GM19239 (cell line): ENCODE results near the gene RTP5.
"Not testable (repeated sequence)": the region's sequence is repeated elsewhere in the genome, so short reads cannot be mapped to it uniquely, and the experiment has no call there.

ENCODE experiments used
- DNase-seq: peaks from one replicate; pipeline ENCODE4 v3.0.0; 2011; ENCODE audit warnings: low spot score; ENCODE audit not compliant: insufficient read length
- FAIRE-seq: peaks from 2 replicates; lab custom pipeline; 2011; peaks lifted over from hg19 to GRCh38; lab: Jason Lieb, UNC

The RTP5 gene

DNA sequence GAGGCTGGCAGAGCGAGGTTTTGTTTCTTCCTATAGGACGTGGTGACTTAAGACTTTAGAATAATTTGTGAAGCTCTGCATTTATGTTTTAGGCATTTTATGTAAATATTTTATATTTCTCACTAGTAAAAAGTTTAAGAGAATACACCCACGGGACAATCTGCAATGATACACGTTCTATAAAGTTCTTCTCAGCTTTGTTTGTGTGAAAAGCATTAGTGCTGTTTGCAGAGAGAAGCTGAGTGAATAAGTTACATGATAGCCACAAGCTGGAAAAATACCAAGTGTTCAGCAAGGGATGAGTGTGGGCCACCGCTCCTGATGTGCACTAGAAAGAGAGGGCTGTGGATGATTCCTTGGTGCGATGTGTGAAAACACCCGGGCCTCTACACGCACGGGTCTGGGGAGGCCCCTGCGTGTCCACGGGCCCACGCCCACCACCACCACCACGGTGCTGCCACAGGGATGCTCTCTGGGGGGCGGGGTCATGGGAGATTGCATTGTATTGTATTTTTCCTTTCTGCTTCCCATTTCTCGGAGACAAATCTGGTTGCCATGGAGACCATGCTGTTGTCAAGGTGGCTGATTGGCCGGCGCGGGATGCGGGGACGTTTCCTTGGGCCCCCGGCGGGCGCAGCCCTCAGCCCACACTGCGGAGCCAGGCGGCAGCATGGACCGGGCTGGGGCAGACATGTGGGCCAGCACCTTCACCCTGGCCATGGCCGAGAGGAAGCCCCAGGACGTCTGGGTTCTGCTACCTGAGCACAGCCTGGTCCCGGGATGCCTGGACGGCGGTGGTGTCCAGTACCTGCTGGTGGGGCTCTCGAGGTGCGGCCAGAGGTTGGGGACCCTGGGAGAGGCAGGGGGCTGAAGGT lies at the start of gene RTP5:
RTP5 (plus strand) TSS at position 643 of the 875 bp plus-strand sequence; CDS start at position 671, 28 bp downstream.
- FAIRE-seq (no peak), DNase-seq (no peak)

- DNase-seq, FAIRE-seq: not testable (repeated sequence)
Measured at GRCh38 chr2:241819947-241820624, 49.4 kb upstream of the RTP5 start.

DNA sequence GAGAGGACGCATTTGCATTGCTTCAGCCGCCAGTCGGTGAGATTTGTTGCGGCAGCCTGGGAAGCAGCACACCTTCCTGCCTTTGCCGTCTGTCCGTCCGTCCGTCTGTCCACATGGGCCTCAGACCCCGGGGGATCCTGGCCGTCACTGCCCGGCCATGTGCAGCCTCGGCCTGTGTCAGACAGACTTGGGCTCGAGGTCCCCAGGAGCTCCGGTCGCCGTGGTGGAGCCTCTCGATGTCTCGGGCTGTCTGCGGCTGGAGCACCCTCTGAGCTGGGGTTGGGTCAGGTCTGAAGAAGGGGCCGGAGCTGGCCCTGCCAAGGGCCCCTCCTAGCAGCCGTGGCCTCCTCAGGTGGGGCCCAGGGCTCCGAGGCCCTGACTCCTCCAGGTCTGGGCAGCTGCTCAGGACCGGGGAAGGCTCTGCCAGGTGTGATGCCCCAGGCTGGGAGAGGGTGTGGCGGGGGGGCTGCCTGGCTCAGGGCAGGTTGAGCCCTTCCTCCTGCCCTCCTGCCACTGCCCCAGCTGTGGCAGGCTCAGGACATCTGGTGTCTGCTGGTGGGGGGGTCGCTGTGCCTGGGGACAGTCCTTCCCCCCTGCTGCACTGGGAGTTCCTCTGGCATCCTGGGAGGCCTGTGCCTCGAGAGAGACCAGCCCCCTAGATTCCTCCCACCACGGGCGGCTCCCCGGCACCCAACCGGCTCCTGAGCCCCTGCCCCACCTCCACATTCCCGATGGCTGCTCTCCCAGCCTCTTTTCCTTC lies 48.7 kb upstream of the RTP5 start:
- no peak for FAIRE-seq

GRCh38 chr2:241821460-241822263 lies 47.9 kb upstream of the RTP5 start:
- DNase-seq = no peak
- no peak for FAIRE-seq

More for the DNA sequence above, 48.7 kb upstream of the RTP5 start:
- no peak for DNase-seq

DNA sequence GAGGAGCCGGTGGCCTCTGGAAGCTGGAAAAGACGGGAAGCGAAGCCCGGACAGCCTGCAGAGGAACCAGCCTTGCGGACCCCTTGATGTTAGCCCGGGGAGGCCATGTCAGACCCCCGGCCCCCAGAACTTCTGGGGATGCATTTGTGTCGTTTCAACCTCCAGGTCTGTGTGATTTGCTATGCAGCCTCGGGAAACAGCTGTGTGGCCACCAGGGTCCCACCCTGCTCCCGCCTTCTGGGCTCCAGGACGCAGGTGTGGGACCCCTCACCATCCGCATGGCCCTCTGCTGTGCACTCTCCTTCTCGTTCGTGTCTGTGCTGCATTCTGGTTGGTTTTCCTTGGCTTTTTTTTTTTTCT lies 47.3 kb upstream of the RTP5 start:
- no peak for DNase-seq
- no peak for FAIRE-seq

DNA sequence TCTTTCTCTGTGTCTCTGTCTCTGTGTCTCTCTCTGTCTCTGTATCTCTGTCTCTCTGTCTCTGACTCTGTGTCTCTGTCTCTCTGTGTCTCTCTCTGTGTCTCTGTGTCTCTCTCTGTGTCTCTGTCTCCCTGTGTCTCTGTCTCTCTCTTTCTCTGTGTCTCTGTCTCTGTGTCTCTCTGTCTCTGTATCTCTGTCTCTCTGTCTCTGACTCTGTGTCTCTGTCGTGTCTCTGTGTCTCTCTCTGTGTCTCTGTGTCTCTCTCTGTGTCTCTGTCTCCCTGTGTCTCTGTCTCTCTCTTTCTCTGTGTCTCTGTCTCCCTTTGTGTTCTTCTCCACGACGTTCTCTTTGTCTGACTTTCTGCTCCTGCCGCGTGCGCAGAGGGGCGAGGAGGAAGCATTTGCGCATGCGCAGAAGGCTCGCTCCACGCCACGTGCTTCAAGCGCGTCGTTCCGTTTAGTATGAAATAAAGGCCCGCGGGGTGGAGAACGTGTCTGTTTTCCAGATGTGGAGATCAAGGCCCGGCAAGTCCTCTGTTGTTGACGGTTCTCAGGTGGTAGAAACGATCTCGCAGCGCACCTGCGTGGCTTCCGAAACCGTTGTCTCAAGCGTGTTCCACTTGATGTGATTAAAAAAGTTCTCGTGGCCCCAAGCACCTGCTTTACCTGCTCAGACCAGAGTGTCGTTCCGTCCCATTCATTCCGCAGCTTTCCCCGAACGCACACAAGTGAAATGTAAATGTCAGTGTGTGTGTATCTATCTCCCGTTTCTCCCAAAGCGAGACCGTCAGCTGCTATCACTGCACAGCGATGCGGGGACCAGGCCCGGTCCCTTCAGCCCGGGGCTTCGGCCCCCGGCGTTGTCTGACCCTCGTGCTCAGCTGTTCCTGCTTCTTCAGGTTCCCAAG lies 45.7 kb upstream of the RTP5 start:
- not testable (repeated sequence) for DNase-seq

DNA sequence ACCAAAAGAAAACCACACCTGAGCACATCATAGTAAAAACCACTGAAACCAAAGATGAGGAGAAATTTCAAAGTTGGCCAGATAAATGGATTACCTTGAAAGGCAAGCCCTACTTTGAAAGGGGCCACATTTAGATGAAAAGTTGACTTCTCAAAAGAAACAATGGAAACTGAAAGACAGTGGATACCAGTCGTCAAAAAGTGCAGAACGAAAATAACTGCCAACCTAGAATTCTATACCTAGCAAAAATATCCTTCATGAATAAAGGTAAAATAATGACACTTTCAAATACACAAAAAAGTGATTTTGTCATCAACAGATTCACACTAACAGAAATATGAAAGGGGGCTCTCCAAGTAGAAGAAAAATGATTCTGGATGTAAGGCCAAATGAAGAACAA lies 42.1 kb upstream of the RTP5 start:
- no peak for DNase-seq
- no peak for FAIRE-seq

More for the DNA sequence above, 45.7 kb upstream of the RTP5 start:
- not testable (repeated sequence) for FAIRE-seq

DNA sequence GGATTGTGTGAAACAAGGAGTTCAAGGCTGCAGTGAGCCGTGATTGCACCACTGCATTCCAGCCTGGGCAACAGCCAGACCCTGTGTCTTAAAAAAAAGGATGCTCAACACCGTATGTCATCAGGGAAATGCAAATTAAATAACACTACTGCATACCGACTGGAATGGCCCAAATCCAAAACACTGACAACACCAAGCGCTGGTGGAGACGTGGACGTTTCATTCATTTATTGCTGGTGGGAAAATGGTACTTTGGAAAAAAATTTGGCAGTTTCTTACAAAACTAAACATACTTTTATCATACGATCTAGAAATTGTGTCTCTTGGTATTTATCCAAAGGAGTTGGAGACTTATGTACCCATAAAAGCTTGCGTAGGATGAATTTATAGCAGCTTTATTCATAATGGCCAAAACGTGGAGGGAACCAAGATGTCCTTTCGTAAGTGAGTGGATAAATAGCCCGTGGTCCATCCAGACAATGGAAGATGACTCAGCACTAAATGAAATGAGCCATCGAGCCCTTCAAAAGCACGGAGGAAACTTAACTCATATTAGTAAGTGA lies 36.3 kb upstream of the RTP5 start:
- FAIRE-seq (no peak), DNase-seq (no peak)

DNA sequence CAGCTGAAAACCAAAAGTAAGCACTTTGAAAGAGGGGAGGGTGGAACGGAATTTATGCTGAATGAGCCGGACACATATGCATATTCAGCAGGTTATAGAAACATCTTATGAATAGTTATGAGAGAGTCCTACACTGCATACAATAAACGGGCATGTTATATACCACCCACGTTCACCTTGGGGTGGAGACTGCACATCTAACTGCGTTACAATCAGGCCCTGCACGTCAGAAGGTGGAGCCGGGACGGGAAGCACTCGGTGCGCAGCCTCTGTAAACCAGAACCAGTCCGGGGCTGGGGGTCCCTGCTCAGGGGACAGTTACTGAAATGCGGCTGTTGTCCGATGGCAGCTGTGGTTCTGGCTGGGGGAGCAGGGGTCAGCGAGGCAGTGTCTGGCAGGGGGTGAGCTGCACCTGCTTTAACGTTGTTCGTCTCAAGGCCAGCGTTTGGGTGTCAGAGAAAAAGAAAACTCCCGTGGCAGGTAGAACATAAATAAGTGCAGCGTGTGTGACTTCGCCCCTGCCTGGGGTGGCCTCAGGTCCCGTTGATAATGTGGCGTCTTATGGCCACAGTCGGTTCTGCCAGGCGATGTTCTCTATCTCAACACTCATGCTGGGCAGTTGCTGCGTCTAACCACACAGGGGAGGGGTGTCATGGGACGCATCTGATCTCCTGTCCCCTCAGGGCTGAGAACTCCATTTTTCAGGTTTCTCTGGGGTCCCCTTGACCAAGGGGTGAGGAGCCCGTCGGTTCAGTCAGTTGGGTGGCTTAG lies 35.6 kb upstream of the RTP5 start:
- not testable (repeated sequence) for FAIRE-seq, DNase-seq

DNA sequence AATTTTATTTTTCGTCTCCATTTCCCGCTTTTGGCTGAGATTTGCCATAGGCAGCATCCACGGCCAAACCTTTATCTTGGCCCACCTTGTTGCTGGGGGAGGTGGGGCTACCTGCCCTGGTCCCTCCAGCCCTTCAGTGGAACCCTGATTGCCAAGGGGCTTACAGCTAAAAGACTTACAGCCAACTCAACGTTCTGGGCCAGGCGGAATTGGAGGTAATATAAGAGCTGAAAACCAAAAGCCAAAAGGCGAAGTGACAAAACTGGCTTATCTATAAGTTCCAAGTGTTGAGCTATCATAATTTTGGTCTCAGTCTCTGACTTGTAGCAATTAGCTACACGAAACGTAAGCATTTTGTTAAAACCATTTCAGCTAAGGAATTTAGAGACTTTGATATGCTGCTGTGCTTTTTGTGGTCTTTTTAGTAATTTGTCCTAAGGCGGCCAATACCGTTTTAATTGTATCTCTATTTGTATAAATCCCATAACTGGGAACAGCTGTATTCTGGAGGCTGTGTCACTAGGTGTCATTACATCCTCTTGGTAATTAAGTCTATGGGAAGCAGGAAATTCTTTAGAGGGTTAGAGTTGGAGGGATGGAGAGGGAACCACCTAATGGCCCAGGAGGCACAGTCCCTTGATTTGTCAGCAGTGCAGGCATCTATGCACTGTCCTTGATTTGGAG lies 34.9 kb upstream of the RTP5 start:
- DNase-seq (no peak), FAIRE-seq (no peak)

DNA sequence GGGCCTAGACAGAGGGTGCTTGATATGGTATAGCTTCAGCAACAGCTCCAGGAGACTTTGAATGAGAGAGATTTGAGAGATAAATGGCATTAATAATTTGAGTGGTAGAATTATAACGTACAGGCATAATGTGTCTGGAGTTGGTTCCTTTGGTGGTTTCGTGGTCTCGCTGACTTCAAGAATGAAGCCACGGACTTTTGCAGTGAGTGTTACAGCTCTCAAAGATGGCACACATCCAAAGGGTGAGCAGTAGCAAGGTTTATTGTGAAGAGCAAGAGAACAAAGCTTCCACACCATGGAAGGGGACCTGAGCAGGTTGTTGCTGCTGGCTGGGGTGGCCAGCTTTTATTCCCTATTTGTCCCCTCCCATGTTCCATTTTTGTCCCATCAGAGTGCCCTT lies 33.9 kb upstream of the RTP5 start:
- DNase-seq (no peak), FAIRE-seq (no peak)

DNA sequence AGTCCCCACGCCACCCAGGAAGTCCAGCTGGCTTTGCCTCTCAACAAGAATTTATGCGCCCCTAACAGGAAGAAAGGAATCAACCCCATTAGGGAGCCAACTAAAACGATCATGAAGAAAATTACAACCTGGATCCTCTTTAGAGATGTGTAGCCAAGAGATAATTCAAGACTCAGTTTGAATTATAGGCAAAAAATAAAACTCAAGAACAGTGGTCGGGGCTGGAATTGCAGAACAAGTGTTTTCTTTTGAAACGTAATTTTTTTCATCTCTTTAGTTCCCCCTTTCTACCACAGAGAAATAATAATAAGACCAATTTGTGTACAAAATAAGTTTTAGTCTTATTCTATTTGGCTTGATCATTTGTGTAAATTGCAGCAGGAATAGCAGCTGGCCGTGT lies 33.2 kb upstream of the RTP5 start:
- DNase-seq = no peak
- FAIRE-seq = no peak

GRCh38 chr2:241837197-241837965 lies 32.1 kb upstream of the RTP5 start:
- DNase-seq = no peak
- FAIRE-seq = no peak

DNA sequence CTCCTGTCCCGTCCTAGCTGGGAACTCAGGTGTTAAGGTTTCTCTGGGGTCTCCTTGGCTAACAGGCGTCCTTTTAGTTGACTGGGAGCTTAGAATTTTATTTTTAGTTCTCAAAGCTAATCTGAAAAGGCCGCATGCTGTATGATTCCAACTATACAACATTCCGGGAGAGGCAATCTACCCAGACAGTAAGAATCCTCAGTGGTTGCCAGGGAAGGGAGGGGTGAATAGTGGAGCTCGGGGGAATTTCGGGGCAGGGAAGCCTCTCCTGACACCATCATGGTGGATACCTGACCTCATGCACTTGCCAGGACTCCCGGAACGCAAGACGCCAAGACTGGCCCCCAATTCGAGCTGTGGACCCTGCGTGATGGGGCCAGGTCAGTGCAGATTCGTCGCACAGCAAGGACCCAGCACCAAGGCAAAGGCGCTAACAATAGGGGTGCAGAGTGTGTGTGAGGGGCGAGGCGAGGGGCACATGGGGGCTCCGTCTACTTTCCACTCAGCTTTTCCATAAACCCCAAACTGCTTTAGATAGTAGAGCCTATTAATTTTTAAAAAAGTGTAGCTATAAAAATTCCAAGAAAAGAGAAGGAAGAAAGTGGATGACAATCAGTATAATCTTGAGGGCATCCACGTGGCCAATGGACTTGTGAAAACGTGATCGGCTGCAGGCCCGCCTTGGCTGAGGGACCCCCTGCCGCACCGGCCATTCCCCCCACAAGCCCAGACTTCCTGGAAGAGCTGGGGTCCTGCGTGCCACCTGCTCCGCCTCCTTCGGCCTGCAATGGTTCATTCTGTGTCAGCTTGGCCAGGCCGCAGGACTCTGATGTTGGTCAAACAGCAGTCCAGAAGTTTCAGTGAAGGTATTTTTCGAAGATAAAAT lies 28.1 kb upstream of the RTP5 start:
- DNase-seq (no peak), FAIRE-seq (no peak)

- no peak for DNase-seq
- no peak for FAIRE-seq
Measured at GRCh38 chr2:241842067-241842415, 27.5 kb upstream of the RTP5 start.
